Osteocyte (in vitro differentiated cells): Measurements from ENCODE around the gene PPP2R1A. TPM values are rescaled to one million over a fixed set of nuclear protein-coding genes. Genes with fewer than 3 reads are reported as not detected.

Experiments used
- DNase-seq: peaks from one replicate; pipeline ENCODE4 v3.0.0; 2021; ENCODE audit warnings: mixed read lengths; ENCODE audit not compliant: unreplicated experiment; ENCODE audit errors: extremely low spot score
- H3K27ac Mint-ChIP-seq: one replicate; pipeline ENCODE4 v1.8.0; 2021; ENCODE audit warnings: mild to moderate bottlenecking, mixed read lengths; ENCODE audit not compliant: unreplicated experiment
- H3K27me3 Mint-ChIP-seq: one replicate; pipeline ENCODE4 v1.8.0; 2021; ENCODE audit warnings: mixed read lengths; ENCODE audit not compliant: unreplicated experiment
- H3K36me3 Mint-ChIP-seq: one replicate; pipeline ENCODE4 v1.8.0; 2021; ENCODE audit warnings: mixed read lengths; ENCODE audit not compliant: unreplicated experiment
- H3K4me1 Mint-ChIP-seq: one replicate; pipeline ENCODE4 v1.8.0; 2021; ENCODE audit warnings: mixed read lengths; ENCODE audit not compliant: unreplicated experiment
- H3K4me3 Mint-ChIP-seq: one replicate; pipeline ENCODE4 v1.8.0; 2021; ENCODE audit warnings: mild to moderate bottlenecking, moderate library complexity, mixed read lengths; ENCODE audit not compliant: unreplicated experiment
- H3K9me3 Mint-ChIP-seq: one replicate; pipeline ENCODE4 v1.8.0; 2021; ENCODE audit warnings: mixed read lengths; ENCODE audit not compliant: unreplicated experiment
- CTCF ChIP-seq: fragments of 200-600 bp; sonication (generic); IDR thresholded peaks from 2 replicates; pipeline ENCODE4 v1.5.0; 2021; ENCODE audit warnings: antibody characterized with exemption, mild to moderate bottlenecking, moderate library complexity
- total RNA-seq: library from RNA; stranded (reverse); gene quantifications from 2 replicates; pipeline ENCODE4 v1.2.1, GENCODE V29; 2021

The PPP2R1A gene
- total RNA-seq, 1 donor from 2014 or later: 269 TPM

GRCh38 chr19:52269338-52270261 is 79.7 kb downstream of the PPP2R1A start, which contains the start of gene ZNF766:
Gene ZNF766 (plus strand): TSS chr19:52269587. CDS start chr19:52269614, 27 bp downstream.
- peak; percentile 98 for DNase-seq
- TF ChIP-seq CTCF: no peak
- peaks cover 21% of the 10 kb centered on the region for H3K36me3 Mint-ChIP-seq
- H3K4me1 Mint-ChIP-seq: peaks cover 26% of the 10 kb centered on the region
- H3K9me3 Mint-ChIP-seq: peaks cover 10% of the 10 kb centered on the region
- H3K4me3 Mint-ChIP-seq: peak within 1 kb of the TSS; percentile 88
- peak within 1 kb of the TSS; percentile 99 for H3K27ac Mint-ChIP-seq
- H3K27me3 Mint-ChIP-seq: no peaks in the 10 kb centered on the region

DNA sequence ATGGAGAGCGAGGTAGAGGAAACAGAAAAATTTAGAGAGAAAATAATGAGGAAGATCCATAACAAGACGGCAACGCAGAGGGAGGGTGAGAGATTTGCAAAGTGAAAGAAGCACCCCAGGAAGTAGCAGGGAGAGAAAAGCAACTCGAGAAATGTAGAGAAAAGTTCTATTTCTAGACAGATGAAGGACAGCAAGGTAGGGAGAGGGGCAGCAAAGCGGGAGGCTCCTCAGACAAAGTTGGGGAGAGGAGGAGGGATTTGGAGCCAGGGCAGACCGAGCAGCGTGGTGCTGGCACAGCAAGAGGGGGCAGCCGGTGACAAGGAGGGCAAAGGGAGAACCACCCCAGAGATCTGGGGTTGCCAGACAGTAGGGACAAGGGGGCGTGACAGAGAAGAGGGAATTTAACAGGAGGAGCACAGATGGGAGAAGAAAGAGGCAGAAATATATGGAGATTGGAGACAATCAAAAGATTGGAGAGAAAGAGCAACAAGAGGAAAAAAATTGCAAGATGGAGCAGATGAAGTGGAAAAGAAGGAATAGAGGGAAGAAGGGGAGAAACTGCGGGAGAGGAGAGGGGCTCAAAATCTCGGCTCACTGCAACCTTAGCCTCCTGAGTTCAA is 80.5 kb downstream of the PPP2R1A start:
- Mint-ChIP-seq H3K9me3 (peaks cover 10% of the 10 kb centered on the region), H3K36me3 (peaks cover 27% of the 10 kb centered on the region), H3K4me3 (peak overlapping the region; percentile 88), H3K27ac (peak overlapping the region; percentile 99), H3K4me1 (peaks cover 26% of the 10 kb centered on the region), H3K27me3 (no peaks in the 10 kb centered on the region)
- TF ChIP-seq CTCF: no peak
- DNase-seq: peak; percentile 80

DNA sequence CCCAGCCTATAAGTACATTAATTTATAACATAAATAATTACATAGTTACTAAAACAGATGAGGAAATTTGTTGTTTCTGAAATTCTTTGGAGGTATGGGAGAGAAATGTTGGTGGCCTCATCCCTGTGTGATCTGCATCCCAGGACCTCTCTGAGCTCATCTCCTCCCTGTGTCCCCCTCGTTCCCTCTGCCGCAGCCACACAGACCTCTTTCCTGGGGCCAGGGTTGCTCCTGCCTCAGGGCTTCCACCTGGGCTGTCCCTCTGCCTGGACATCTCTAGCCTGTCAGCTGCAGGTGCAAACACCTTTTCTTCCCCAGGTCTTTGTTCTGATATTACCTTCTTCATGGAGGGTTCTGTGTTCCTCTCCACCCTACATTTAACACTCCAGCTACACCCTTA is 83.4 kb downstream of the PPP2R1A start:
- H3K4me1 Mint-ChIP-seq: peaks cover 26% of the 10 kb centered on the region
- H3K27me3 Mint-ChIP-seq: no peaks in the 10 kb centered on the region
- peak; percentile 70 for DNase-seq
- H3K4me3 Mint-ChIP-seq: no peak overlapping the region
- no peak for TF ChIP-seq CTCF
- H3K36me3 Mint-ChIP-seq: peaks cover 35% of the 10 kb centered on the region
- H3K9me3 Mint-ChIP-seq: peaks cover 10% of the 10 kb centered on the region
- H3K27ac Mint-ChIP-seq: no peak overlapping the region

DNA sequence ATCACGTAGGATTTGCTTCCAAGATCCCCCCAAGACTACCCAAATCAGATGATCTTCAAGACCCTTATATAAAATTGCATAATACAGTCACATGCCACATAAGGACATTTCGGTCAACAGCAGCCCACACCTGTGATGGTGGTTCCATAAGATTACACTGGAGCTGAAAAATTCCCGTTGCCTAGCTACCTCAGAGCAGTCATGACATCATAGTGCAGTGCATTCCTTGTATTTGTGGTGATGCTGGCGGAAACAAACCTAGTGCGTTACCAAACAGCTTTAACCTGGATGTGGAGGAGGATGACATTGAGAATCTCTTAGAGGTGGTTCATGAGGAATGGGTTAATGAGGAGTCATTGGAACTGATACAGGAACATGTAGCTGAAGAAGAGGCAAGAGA is 84.3 kb downstream of the PPP2R1A start:
- Mint-ChIP-seq H3K27ac (no peak overlapping the region), H3K36me3 (peaks cover 42% of the 10 kb centered on the region), H3K4me1 (peaks cover 23% of the 10 kb centered on the region), H3K9me3 (peaks cover 14% of the 10 kb centered on the region), H3K27me3 (no peaks in the 10 kb centered on the region), H3K4me3 (no peak overlapping the region)
- DNase-seq: no peak
- TF ChIP-seq CTCF: no peak

GRCh38 chr19:52275988-52276387 is 86.1 kb downstream of the PPP2R1A start:
- peaks cover 13% of the 10 kb centered on the region for H3K4me1 Mint-ChIP-seq
- DNase-seq: no peak
- H3K36me3 Mint-ChIP-seq: peaks cover 44% of the 10 kb centered on the region
- H3K27me3 Mint-ChIP-seq: no peaks in the 10 kb centered on the region
- no peak overlapping the region for H3K27ac Mint-ChIP-seq
- no peak for TF ChIP-seq CTCF
- peaks cover 15% of the 10 kb centered on the region for H3K9me3 Mint-ChIP-seq
- H3K4me3 Mint-ChIP-seq: no peak overlapping the region
